SK-N-MC (cell line): ENCODE measurements around the gene ITPKB.
"Not testable (repeated sequence)": the region's sequence is repeated elsewhere in the genome, so short reads cannot be mapped to it uniquely, and the experiment has no call there.

Source experiments
- DNase-seq: peaks from one replicate; pipeline ENCODE4 v3.0.0-alpha.2; 2011; ENCODE audit warnings: low read depth, low spot score
- H3K27ac ChIP-seq: fragments of 200-600 bp; sonication (generic); 2 replicates; pipeline ENCODE4 v1.5.1; 2016; ENCODE audit warnings: mixed run types
- H3K36me3 ChIP-seq: fragments of 200-600 bp; sonication (generic); 2 replicates; pipeline ENCODE4 v1.6.1; 2017; ENCODE audit warnings: antibody characterized with exemption, low read length, mixed read lengths; ENCODE audit not compliant: insufficient read depth
- H3K4me3 ChIP-seq: fragments of 200-600 bp; sonication (generic); 2 replicates; pipeline ENCODE4 v1.5.1; 2016
- H3K9ac ChIP-seq: fragments of 200-600 bp; sonication (generic); 2 replicates; pipeline ENCODE4 v1.8.0; 2017; ENCODE audit warnings: mixed run types, mixed read lengths; ENCODE audit not compliant: insufficient read length
- H3K9me3 ChIP-seq: fragments of 200-600 bp; sonication (generic); 2 replicates; pipeline ENCODE4 v1.6.1; 2017; ENCODE audit warnings: low read depth, mild to moderate bottlenecking, antibody characterized with exemption, low read length, moderate library complexity, mixed read lengths
- EZH2 ChIP-seq: fragments of 200-600 bp; sonication (generic); IDR thresholded peaks from one replicate; pipeline ENCODE4 v1.6.1; 2017; ENCODE audit warnings: antibody characterized with exemption
- FOXP2 ChIP-seq: optimal IDR thresholded peaks from 2 replicates; pipeline ENCODE3; 2011; ENCODE audit warnings: mild to moderate bottlenecking, moderate library complexity; ENCODE audit not compliant: insufficient read depth; ENCODE audit errors: extremely low read length, control extremely low read depth
- POLR2AphosphoS5 ChIP-seq: IDR thresholded peaks from 2 replicates; pipeline ENCODE4 v1.6.1; 2012; ENCODE audit warnings: mild to moderate bottlenecking, low read depth, low read length, borderline replicate concordance

Gene ITPKB

GRCh38 chr1:226781937-226782609 lies 43.0 kb upstream of the ITPKB start:
- Histone ChIP-seq H3K9me3 (no peaks in the 10 kb centered on the region), H3K9ac (no peak overlapping the region), H3K27ac (no peak overlapping the region), H3K36me3 (no peaks in the 10 kb centered on the region), H3K4me3 (no peak overlapping the region)
- no peak for TF ChIP-seq EZH2
- no peak for TF ChIP-seq POLR2AphosphoS5
- no peak for DNase-seq

GRCh38 chr1:226779561-226779960 lies 40.5 kb upstream of the ITPKB start:
- Histone ChIP-seq H3K9me3 (no peaks in the 10 kb centered on the region), H3K36me3 (no peaks in the 10 kb centered on the region), H3K4me3 (no peak overlapping the region), H3K9ac (no peak overlapping the region), H3K27ac (no peak overlapping the region)
- no peak for TF ChIP-seq EZH2
- DNase-seq: no peak

- no peaks in the 10 kb centered on the region for H3K36me3 ChIP-seq
- H3K9ac ChIP-seq: no peak overlapping the region
- no peak overlapping the region for H3K4me3 ChIP-seq
- no peak for DNase-seq
- H3K9me3 ChIP-seq: no peaks in the 10 kb centered on the region
- no peak for TF ChIP-seq FOXP2
- TF ChIP-seq EZH2: no peak
- no peak for TF ChIP-seq POLR2AphosphoS5
- no peak overlapping the region for H3K27ac ChIP-seq
Observed at GRCh38 chr1:226778657-226779058, 39.6 kb upstream of the ITPKB start.

GRCh38 chr1:226776975-226777374 lies 37.9 kb upstream of the ITPKB start:
- TF ChIP-seq EZH2: no peak
- TF ChIP-seq FOXP2: no peak
- no peak for TF ChIP-seq POLR2AphosphoS5

GRCh38 chr1:226776066-226776465 lies 37.0 kb upstream of the ITPKB start:
- DNase-seq: no peak
- no peak for TF ChIP-seq EZH2
- no peak for TF ChIP-seq FOXP2
- no peak for TF ChIP-seq POLR2AphosphoS5
- H3K9ac ChIP-seq: no peak overlapping the region
- H3K36me3 ChIP-seq: no peaks in the 10 kb centered on the region
- no peak overlapping the region for H3K27ac ChIP-seq
- no peaks in the 10 kb centered on the region for H3K9me3 ChIP-seq
- H3K4me3 ChIP-seq: no peak overlapping the region

More at GRCh38 chr1:226776975-226777374, 37.9 kb upstream of the ITPKB start:
- no peak overlapping the region for H3K9ac ChIP-seq
- H3K36me3 ChIP-seq: no peaks in the 10 kb centered on the region
- no peak overlapping the region for H3K27ac ChIP-seq
- no peak for DNase-seq
- no peak overlapping the region for H3K4me3 ChIP-seq
- no peaks in the 10 kb centered on the region for H3K9me3 ChIP-seq

GRCh38 chr1:226772446-226773139 lies 33.5 kb upstream of the ITPKB start:
- TF ChIP-seq FOXP2: no peak
- TF ChIP-seq POLR2AphosphoS5: no peak
- no peak for TF ChIP-seq EZH2
- H3K9ac ChIP-seq: no peak overlapping the region
- no peak overlapping the region for H3K4me3 ChIP-seq
- no peak overlapping the region for H3K27ac ChIP-seq
- H3K36me3 ChIP-seq: no peaks in the 10 kb centered on the region
- no peak for DNase-seq
- H3K9me3 ChIP-seq: no peaks in the 10 kb centered on the region

- not testable (repeated sequence) for H3K9ac ChIP-seq, H3K27ac ChIP-seq, H3K4me3 ChIP-seq, DNase-seq, H3K9me3 ChIP-seq, H3K36me3 ChIP-seq
Observed at GRCh38 chr1:226767170-226767569, 28.1 kb upstream of the ITPKB start.

- DNase-seq: no peak
- no peak overlapping the region for H3K9ac ChIP-seq
- H3K4me3 ChIP-seq: no peak overlapping the region
- no peaks in the 10 kb centered on the region for H3K36me3 ChIP-seq
- no peak overlapping the region for H3K27ac ChIP-seq
- no peaks in the 10 kb centered on the region for H3K9me3 ChIP-seq
- TF ChIP-seq POLR2AphosphoS5 (no peak), EZH2 (no peak), FOXP2 (no peak)
Observed at GRCh38 chr1:226766565-226766964, 27.5 kb upstream of the ITPKB start.

GRCh38 chr1:226764533-226764932 lies 25.5 kb upstream of the ITPKB start:
- Histone ChIP-seq H3K4me3 (no peak overlapping the region), H3K36me3 (no peaks in the 10 kb centered on the region), H3K9ac (no peak overlapping the region), H3K27ac (no peak overlapping the region), H3K9me3 (no peaks in the 10 kb centered on the region)
- no peak for DNase-seq
- TF ChIP-seq FOXP2 (no peak), POLR2AphosphoS5 (no peak)

GRCh38 chr1:226763905-226764264 lies 24.8 kb upstream of the ITPKB start:
- Histone ChIP-seq H3K4me3 (no peak overlapping the region; the same call in 1 of the 2 replicates), H3K36me3 (no peaks in the 10 kb centered on the region), H3K9ac (no peak overlapping the region), H3K27ac (no peak overlapping the region), H3K9me3 (no peaks in the 10 kb centered on the region)
- no peak for TF ChIP-seq POLR2AphosphoS5
- no peak for TF ChIP-seq FOXP2
- TF ChIP-seq EZH2: no peak
- peak; percentile 34 for DNase-seq
